ENCODE measurements around the gene GPR39. TPM values are rescaled to one million over a fixed set of nuclear protein-coding genes. Genes with fewer than 3 reads are reported as not detected.

GPR39 gene
- total RNA-seq, 1 experiment from 2014 or later = 20.9 TPM

- Histone ChIP-seq H3K4me3 (no peak overlapping the region), H3K4me2 (no peak overlapping the region), H2AFZ (no peak overlapping the region), H3K9me2 (ENCODE audit: insufficient read depth) (no peaks in the 10 kb centered on the region), H3K27me3 (ENCODE audit: insufficient read depth, low read depth) (no peaks in the 10 kb centered on the region), H3K4me1 (replicated peaks; ENCODE audit: insufficient read depth) (peaks cover 30% of the 10 kb centered on the region), H3F3A (ENCODE audit: insufficient read depth, low read depth) (peaks cover 10% of the 10 kb centered on the region; the same call in 1 of the 2 replicates), H3K9me3 (ENCODE audit: insufficient read depth, low read depth) (peaks cover 5% of the 10 kb centered on the region), H3K36me3 (ENCODE audit: low read depth) (no peaks in the 10 kb centered on the region), H4K20me1 (ENCODE audit: insufficient read depth) (no peaks in the 10 kb centered on the region), H3K79me2 (ENCODE audit: low read depth) (peaks cover 28% of the 10 kb centered on the region), H3K27ac (no peak overlapping the region)
- intact Hi-C loops (cut with micrococcal nuclease; ENCODE audit: unreplicated experiment) = loop anchor here (10.0 kb wide), 1 partner anchor 275 kb away; no protein-coding TSS in a partner anchor
- ChIA-PET CTCF (no interaction called here), POLR2A (ENCODE audit: unreplicated experiment) (no interaction called here)
- no TSS peak for BruUV-seq (replicated peaks)
- TF ChIP-seq EZH2 (IDR thresholded peaks at IDR 0.05; ENCODE audit: low read depth) (no peak), CTCF (conservative IDR thresholded peaks at IDR 0.05) (no peak)
- DNase-seq = no peak
Measured at GRCh38 chr2:132540166-132540565, 123.6 kb downstream of the GPR39 start.

- Histone ChIP-seq H3K27ac (peak overlapping the region; percentile 38; the same call in 1 of the 2 replicates), H3K4me1 (replicated peaks; ENCODE audit: insufficient read depth) (peaks cover 21% of the 10 kb centered on the region), H3K27me3 (ENCODE audit: insufficient read depth, low read depth) (no peaks in the 10 kb centered on the region), H3K79me2 (ENCODE audit: low read depth) (peaks cover 20% of the 10 kb centered on the region), H2AFZ (no peak overlapping the region), H3K9me2 (ENCODE audit: insufficient read depth) (no peaks in the 10 kb centered on the region), H4K20me1 (ENCODE audit: insufficient read depth) (no peaks in the 10 kb centered on the region), H3F3A (ENCODE audit: insufficient read depth, low read depth) (peaks cover 10% of the 10 kb centered on the region; the same call in 1 of the 2 replicates), H3K9me3 (ENCODE audit: insufficient read depth, low read depth) (peaks cover 5% of the 10 kb centered on the region), H3K4me2 (no peak overlapping the region), H3K4me3 (no peak overlapping the region), H3K36me3 (ENCODE audit: low read depth) (no peaks in the 10 kb centered on the region)
- BruUV-seq (replicated peaks) = no TSS peak
- CTCF ChIA-PET = no interaction called here
- POLR2A ChIA-PET (ENCODE audit: unreplicated experiment) = no interaction called here
- DNase-seq = no peak
- intact Hi-C loops (cut with micrococcal nuclease; ENCODE audit: unreplicated experiment) = loop anchor here (10.0 kb wide), 1 partner anchor 278 kb away; no protein-coding TSS in a partner anchor
- no peak for TF ChIP-seq CTCF (conservative IDR thresholded peaks at IDR 0.05)
- TF ChIP-seq EZH2 (IDR thresholded peaks at IDR 0.05; ENCODE audit: low read depth) = no peak
Measured at GRCh38 chr2:132542953-132543569, 126.5 kb downstream of the GPR39 start.

GRCh38 chr2:132544006-132544630 is 127.5 kb downstream of the GPR39 start:
- TF ChIP-seq CTCF (conservative IDR thresholded peaks at IDR 0.05) = no peak
- TF ChIP-seq EZH2 (IDR thresholded peaks at IDR 0.05; ENCODE audit: low read depth) = no peak
- H3K79me2 ChIP-seq (ENCODE audit: low read depth) = peaks cover 27% of the 10 kb centered on the region
- CTCF ChIA-PET = no interaction called here
- H3K4me2 ChIP-seq = peak overlapping the region; percentile 31
- H3F3A ChIP-seq (ENCODE audit: insufficient read depth, low read depth) = peaks cover 10% of the 10 kb centered on the region; the same call in 1 of the 2 replicates
- no TSS peak for BruUV-seq (replicated peaks)
- DNase-seq = peak in 1 of 2 experiments; percentile 71
- intact Hi-C loops (cut with micrococcal nuclease; ENCODE audit: unreplicated experiment) = loop anchor here (10.0 kb wide), 1 partner anchor 279 kb away; no protein-coding TSS in a partner anchor
- H3K36me3 ChIP-seq (ENCODE audit: low read depth) = no peaks in the 10 kb centered on the region
- no peaks in the 10 kb centered on the region for H3K27me3 ChIP-seq (ENCODE audit: insufficient read depth, low read depth)
- H4K20me1 ChIP-seq (ENCODE audit: insufficient read depth) = peaks cover 4% of the 10 kb centered on the region; the same call in 1 of the 2 replicates
- H3K4me3 ChIP-seq = no peak overlapping the region
- H3K4me1 ChIP-seq (replicated peaks; ENCODE audit: insufficient read depth) = peaks cover 21% of the 10 kb centered on the region
- POLR2A ChIA-PET (ENCODE audit: unreplicated experiment) = no interaction called here
- peak overlapping the region; percentile 38 for H3K27ac ChIP-seq
- peaks cover 5% of the 10 kb centered on the region for H3K9me3 ChIP-seq (ENCODE audit: insufficient read depth, low read depth)
- H3K9me2 ChIP-seq (ENCODE audit: insufficient read depth) = no peaks in the 10 kb centered on the region
- H2AFZ ChIP-seq = no peak overlapping the region
